HG02798 (cell line): ENCODE data around the gene OR52M1.
A peak's percentile ranks its signal among the peaks of the same experiment; 100 is the strongest.
"Not testable (repeated sequence)": the region's sequence is repeated elsewhere in the genome, so short reads cannot be mapped to it uniquely, and the experiment has no call there.

Source experiments
- ATAC-seq: cut with Tn5 transposase; IDR thresholded peaks from one replicate; pipeline ENCODE4 v1.9.1; 2021; ENCODE audit warnings: mild to moderate bottlenecking; ENCODE audit not compliant: unreplicated experiment, poor library complexity

OR52M1 gene, protein sequence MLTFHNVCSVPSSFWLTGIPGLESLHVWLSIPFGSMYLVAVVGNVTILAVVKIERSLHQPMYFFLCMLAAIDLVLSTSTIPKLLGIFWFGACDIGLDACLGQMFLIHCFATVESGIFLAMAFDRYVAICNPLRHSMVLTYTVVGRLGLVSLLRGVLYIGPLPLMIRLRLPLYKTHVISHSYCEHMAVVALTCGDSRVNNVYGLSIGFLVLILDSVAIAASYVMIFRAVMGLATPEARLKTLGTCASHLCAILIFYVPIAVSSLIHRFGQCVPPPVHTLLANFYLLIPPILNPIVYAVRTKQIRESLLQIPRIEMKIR

DNA sequence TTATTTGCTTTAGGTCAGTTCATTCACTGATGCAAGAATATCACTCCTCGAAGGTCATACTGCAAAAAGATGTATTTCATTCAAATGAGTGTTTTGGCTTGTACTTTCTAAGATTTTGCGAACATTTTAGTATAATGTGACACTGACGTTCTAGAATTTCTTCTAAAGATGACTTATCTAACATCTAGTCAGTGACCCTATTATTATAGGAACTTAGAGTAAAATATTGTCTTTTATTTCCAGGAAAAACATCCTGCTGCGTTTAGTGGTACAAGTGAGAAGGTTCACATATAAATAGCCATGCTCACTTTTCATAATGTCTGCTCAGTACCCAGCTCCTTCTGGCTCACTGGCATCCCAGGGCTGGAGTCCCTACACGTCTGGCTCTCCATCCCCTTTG lies at the start of gene OR52M1:
TSS of gene OR52M1 (plus strand) at position 301 of the 400 bp plus-strand sequence. CDS start at position 301, 0 bp downstream.
- no peak for ATAC-seq

DNA sequence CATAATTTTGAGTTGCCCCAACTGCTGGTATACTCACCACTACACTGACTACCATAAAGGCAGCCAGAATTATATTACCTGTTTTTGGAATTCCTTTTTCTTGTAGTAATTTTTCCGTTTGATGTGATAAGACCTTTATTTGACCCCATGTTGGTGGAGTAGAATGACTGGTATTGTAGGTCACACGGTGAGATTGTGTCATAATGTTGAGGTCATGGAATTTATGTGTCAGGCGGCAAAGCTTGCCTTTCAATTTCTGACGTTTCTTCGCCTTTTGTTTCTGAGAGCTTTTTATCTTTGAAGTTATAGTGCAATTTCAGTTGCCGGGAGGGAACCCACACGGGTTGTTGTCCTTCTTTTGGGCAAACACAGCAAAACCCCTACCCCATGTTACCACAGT lies 49.5 kb upstream of the OR52M1 start:
- no peak for ATAC-seq

DNA sequence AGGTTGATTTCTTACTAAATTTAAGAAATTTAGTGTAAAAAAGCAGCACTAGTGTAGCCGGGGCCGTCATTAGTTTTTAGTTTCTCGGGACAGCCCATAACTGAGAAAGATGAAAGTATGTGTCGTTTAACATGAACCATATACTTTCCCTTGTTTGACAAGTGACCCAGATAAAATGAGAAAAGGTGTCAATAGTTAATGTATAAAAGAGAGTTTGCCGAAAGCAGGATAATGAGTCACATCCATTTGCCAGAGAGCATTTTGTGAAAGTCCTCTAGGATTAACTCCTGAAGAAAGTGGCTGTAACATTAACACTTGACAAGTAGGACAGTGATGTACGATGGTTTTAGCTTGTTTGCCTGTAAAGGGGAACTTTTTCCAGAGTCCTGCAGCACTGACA lies 49.0 kb upstream of the OR52M1 start:
- ATAC-seq, result no peak

DNA sequence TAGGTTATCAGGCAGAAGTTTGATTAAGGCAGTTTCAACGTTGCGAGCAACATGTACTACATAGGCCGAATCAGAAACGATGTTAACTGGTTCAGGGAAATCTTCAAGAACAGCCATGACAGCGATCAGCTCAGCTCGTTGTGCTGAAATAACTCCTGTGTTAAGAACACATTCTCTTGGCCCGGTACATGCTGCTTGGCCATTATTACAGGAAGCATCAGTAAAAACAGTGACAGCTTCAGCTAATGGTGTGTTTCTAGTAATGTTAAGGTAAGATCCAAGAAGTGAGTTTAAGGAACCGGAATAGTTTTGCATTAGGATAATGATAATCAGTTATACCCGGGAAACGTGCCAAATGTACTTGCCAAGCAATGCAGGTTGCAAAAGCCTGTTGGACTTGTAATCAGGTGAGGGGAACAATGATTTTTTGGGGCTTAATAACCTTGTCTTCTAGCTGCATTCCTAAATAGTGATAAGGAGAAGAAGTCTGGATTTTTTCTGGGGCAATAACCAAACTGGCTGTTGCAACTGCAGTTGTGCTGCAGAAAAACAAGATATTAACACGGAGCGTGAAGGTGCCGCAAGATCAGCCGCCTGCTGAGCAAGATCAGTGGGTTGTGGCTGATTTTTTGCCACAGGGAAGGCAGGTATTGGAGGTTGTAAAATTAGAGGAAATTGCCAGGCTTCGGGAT lies 48.3 kb upstream of the OR52M1 start:
- no peak for ATAC-seq

DNA sequence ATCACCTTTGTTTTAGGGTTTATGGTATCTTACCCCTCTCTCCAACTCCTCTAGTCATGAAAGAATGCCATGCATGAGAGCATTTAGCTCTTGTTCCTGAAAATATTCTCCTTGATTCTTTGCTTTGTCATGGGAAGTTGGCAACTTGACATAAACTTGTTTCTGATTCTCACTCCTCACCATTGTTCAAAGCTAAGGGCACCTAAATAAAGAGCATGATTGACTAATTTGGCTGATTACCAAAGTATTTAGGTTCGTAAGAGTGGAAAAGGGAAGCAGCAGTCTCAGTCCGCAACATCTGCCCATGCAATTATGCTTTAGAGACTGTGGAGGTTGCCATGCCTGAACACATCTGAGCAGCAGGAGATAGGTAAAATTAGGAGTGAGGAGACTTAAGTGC lies 36.1 kb upstream of the OR52M1 start:
- no peak for ATAC-seq

DNA sequence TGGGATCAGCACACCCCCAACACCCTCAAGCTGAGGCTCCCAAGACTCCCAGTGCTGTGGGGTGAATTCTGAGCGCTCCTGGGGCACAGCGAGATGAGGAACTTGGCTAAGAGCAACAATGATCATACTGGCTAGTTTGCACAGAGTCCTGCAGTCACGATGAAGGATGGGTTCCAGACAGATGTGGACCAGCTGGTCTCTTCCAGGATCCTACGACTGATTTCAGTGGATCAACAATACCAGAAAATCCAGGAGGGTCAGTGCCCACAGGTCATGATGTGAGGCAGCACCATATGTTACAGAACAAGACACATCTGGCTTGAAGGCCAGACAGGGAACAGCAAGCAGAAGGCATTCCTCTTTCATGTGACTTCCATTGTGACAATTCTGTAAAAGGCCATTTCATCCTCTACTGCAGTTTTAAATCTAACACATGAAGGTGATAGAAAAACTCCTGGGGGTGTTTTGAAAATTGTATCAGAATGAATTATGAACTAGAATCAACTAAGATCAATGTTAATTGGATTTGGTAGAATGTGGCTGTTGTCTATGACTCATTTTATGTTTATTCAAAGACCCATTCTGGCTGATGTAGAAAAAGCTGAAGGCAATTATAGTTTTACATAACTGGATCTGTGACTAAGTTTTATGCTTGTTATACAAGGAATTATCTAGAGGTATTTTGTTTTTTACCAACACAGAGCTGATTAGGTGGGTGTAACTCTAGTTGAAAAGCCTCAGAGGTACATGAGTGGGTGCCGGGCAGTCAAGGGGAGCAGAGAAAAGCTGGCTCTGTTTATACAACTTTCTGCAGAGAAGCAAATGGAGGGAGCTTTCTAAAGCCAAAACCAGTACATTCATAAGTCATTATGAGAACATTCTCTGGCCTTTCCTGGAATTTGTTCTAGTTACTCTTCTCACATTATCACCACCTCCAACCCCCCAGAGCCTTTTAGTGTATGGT lies 33.4 kb upstream of the OR52M1 start:
- ATAC-seq, result no peak

DNA sequence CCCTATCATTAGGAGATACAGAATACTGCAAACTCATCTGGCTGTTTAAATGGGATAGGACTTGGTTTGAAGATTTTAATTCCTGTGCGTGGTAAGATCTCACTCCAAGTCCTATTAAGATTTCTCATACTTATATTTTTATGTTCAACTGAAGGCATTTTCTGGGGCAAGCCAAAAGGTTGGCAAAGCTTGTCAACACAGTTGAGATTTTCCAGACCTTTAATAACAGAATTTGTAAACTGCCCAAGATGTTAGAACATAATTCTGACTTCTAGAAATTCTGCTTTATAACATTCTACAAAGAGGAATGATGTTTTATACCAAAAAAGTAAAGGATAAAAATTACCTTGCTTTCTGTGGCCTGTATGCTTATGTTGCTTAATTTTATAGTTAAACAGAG lies 30.8 kb upstream of the OR52M1 start:
- ATAC-seq, result no peak

DNA sequence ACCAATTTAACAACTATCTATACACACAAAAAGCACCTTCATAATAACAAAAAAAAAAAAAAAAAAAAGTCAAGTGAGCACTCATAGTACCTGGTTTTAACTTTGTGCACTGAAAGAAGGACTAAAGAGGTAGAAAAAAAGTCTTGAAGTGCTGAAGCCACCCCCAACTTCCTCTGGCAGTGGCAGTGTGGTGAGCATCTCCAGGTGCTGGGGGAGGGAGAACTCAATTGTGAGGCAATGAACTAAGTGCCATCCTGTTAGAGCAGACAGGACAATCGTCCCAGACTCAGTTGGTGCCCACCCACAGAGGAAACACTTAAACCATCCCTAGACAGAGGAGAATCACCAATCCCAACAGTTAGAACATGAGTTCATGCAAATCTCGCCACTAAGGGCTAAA lies 22.7 kb upstream of the OR52M1 start:
- no peak for ATAC-seq

DNA sequence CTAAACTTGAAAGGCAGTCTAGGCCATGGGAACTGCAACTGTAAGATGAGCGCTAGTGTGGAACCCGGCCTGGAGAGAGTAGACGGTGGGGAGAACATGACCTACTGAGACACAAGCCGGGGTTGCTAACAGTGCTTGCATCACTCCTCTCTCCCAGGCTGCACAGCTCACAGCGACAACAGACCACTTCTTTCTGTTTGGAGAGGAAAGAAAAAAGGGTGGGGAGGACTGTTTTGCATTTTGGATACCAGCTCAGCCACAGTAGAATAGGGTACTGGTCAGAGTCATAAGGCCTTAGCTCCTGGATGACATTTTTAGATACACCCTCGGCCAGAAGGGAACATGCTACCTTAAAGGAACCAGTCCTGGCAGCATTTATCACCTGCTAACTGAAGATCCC lies 22.2 kb upstream of the OR52M1 start:
- no peak for ATAC-seq

DNA sequence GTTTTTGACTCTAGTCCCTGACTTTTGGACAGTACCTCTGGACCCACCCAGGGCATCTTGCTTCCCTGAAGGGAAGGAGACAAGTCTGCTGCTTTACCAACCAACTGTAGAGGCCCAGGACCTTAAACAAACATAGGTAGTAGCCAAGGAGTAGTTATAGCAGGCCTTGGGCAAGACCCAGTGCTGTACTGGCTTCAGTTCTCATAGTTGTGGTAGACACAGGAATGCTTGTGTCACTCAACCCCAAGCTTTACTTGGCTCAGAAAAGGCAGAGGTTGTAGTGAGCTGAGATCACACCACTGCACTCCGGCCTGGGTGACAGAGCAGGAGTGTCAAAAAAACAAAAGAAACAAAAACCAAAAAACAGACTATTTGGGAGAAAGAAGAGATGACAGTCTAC lies 21.3 kb upstream of the OR52M1 start:
- no peak for ATAC-seq

DNA sequence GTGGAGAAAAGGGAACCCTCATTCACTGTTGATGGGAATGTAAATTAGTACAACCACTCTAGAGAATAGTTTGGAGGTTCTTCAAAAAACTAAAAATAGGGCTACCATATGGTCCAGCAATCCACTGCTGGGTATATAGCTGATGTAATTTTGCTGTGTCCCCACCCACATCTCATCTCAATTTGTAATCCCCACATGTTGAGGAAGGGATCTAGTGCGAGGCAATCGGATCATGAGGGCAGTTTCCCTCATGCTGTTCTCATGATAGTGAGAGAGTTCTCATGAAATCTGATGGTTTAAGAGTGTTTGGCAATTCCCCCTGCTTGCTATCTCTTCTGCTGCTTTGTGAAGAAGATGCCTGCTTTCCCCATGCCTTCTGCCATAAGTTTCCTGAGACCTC lies 17.1 kb upstream of the OR52M1 start:
- no peak for ATAC-seq

DNA sequence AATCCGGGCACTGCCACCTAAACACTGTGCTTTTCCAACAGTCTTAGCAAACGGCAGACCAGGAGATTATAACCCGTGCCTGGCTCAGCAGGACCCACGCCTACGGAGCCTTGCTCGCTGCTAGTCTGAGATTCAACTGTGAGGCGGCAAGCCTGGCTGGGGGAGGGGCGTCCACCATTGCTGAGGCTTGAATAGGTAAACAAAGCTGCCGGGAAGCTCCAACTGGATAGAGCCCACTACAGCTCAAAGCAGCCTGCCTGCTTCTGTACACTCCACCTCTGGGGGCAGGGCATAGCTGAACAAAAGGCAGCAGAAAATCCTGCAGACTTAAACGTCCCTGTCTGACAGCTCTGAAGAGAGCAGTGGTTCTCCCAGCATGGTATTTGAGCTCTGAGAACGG lies 13.3 kb upstream of the OR52M1 start:
- ATAC-seq, result not testable (repeated sequence)

DNA sequence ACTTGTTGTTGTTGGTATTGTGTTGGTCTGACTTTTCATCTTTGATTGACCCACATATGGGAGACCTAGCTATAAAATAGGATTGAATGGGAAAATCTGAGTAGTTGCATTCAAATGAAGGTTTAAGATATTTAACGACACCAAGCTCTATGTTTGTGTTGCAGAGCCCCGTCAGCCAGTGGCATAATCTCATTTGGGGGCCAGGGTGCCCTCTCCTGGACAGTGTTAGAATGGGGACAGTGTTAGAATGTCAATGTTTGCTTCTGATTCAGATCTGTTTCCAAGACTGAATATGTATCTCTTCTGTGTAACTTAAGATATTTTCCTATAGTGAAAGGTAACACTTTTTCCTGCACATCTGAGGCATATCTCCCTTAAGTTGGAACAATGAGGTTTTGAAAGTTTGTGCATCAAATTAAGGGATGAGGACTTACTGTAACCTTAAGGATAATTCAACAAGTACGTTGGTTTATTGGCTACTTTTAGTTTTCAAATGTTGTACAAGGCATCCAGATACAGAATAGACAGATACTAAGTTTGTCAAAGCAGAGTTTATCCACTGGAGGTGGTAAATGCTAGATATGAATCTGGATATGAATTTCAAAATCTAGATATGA lies 5.3 kb upstream of the OR52M1 start:
- peak; percentile 69 for ATAC-seq

DNA sequence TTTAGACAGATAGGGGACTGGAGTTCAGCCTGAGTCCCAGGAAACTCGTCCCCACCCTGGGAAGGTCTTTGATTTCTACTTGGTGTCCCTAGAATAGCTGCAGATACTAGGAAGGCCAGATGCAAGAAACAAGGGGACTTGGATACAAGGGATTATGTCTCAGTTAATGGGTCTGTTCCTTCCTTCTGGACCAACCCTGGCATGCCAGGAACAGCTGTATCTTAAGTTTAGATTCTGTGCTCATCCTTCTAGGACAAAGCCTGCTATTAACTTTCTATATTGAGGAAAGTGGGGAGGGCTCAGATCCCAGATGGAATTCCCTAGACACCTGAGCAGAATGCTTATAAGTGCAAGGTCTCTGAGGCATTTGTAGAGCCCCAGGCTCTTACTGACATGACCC lies 3.9 kb upstream of the OR52M1 start:
- ATAC-seq, result no peak

DNA sequence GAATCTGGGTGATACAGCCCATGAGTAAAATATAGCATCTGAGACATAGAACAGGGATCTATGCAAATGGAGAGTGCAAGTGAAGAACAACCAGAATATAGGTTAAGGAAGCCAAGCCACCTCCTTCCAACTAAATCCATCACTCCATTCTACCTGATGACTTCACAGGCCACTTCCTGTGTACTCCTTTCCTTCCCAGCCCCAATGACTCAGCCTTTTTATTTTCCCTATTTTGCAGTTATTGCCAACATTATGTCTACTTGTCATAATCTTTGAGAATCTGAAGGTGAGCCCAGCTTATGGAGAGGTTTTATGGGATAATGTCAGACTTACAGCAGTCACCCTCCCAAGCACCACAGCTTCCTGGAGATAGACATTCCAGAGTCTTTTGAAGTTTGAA lies 1.4 kb upstream of the OR52M1 start:
- no peak for ATAC-seq

DNA sequence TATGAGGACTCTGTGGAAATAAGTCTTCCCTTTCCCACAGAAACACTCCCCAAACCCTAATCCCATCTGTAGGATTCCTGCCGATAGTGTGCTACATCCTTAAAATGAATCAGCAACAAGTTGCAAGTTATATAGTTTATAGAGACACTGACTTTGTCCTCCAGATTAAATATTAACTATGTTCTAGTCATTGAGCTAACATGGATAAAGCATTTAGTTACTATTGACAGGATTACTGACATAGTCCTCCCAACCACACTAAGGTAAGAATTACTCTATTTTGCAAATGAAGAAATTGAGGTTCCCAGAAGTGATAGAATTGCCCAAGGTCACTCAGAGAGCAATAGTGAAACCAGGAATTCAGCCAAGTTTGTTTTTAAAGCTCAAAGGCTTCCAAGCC lies 1.9 kb downstream of the OR52M1 start:
- no peak for ATAC-seq

DNA sequence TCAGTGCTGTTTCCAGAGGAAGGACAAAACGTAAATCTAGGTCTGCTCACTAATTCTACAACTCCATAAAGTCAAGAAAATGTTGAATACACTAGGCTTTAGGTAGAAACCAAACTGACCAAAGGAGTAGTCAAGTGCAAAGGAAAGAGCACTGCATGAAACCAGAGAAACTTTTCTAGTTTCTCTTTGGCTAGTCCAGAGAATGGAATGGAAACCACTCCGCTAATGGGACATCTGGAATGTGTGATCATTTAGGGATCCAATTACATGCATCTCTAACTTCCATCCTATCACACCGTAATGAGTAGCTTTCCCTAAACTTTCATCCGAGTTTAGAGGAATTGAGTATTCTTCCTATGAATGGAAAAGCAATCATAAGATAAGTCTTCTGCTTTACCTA lies 2.4 kb downstream of the OR52M1 start:
- ATAC-seq, result no peak

DNA sequence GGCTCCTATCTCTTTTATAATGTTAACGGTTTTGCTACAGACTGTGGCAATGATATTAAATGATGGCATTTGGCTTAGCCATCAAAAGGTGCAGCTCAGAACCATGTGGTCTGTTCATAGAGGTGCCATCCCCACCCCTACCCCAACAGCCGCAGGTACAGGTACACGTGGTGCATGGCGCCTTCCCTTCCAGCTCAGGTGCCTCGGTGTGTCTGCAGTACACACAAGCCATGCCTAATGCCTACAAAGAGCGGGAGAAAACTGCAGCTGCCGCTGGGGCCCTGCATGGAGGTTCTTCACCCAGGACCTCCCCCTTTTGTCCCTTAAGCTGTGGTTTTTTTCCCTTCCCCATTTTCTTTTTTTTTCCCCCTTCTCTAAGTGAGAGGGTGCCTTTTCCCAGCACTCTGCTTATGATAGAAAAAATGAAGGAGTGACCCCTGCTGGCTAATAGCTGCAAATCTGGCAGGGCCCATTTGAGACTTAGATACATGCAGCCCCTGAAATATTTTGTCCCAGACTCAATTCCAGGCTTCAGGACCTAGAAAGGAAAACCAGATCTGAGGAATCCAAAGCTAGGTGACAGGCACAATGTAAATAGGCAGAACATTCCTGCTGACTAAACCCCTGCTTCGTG lies 6.5 kb downstream of the OR52M1 start:
- no peak for ATAC-seq

DNA sequence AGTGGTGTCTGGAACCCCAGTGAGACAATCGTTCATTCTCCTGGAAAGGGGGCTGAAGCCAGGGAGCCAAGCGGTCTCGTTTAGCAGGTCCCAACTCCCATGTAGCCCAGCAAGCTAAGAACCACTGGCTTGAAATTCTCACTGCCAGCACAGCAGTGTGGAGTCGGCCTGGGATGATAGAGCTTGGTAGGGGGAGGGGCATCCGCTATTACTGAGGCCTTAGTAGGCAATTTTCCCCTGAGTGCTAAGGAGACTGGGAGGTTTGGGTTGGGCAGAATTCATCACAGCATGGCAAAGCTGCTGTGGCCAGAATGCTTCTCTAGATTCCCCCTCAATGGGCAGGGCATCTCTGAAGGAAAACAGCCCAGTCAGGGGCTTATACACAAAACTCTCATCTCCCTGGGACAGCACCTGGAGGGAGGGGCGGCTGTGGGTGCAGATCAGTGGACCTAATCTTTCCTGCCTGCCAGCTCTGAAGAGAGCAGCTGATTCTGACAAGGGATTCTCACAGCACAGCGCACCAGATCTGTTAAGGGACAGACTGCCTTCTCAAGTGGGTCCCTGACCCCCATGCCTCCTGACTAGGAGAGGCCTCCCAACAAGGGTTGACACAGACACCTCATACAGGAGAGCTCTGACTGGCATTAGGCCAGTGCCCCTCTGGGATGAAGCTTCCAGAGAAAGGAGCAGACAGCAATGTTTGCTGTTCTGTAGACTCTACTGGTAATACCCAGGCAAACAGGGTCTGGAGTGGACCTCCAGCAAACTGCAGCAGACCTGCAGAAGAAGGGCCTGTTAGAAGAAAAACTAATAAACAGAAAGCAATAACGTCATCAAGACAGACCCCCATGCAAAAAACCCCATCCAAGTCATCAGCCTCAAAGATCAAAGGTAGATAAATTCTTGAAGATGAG lies 14.8 kb downstream of the OR52M1 start:
- no peak for ATAC-seq
